Dendritic cell treated with granulocyte-macrophage colony-stimulating factor and Interleukin-4, amounts not matched to agents 40 ng/mL and 50 ng/mL, for 4 days (primary cell): Measurements from ENCODE around the gene FN3KRP.

Experiments used
- H3K27ac Mint-ChIP-seq: one replicate; pipeline ENCODE4 v1.8.0; 2022; ENCODE audit warnings: mild to moderate bottlenecking, mixed read lengths
- H3K27me3 Mint-ChIP-seq: one replicate; pipeline ENCODE4 v1.8.0; 2022; ENCODE audit warnings: mild to moderate bottlenecking, mixed read lengths
- H3K36me3 Mint-ChIP-seq: one replicate; pipeline ENCODE4 v1.8.0; 2022; ENCODE audit warnings: low read depth, mixed read lengths
- H3K4me1 Mint-ChIP-seq: one replicate; pipeline ENCODE4 v1.8.0; 2022; ENCODE audit warnings: low read depth, mixed read lengths
- H3K4me3 Mint-ChIP-seq: one replicate; pipeline ENCODE4 v1.8.0; 2022; ENCODE audit warnings: mild to moderate bottlenecking, moderate library complexity, mixed read lengths
- H3K9me3 Mint-ChIP-seq: one replicate; pipeline ENCODE4 v1.8.0; 2022; ENCODE audit warnings: mixed read lengths
- intact Hi-C: fragments of 100-400 bp; cut with micrococcal nuclease; formaldehyde crosslinking; loops from one replicate; pipeline ENCODE4 v1.15.0; 2022

The FN3KRP gene

GRCh38 chr17:82716203-82717010 is at the start of gene FN3KRP:
Gene FN3KRP, plus strand, starts transcription at chr17:82716706. Its CDS starts 50 bp downstream, at chr17:82716756.
- Mint-ChIP-seq H3K4me1 (peaks cover 18% of the 10 kb centered on the region), H3K27me3 (no peaks in the 10 kb centered on the region), H3K4me3 (peak within 1 kb of the TSS; percentile 94), H3K9me3 (no peaks in the 10 kb centered on the region), H3K27ac (peak within 1 kb of the TSS; percentile 84), H3K36me3 (peaks cover 34% of the 10 kb centered on the region)
- intact Hi-C loops = loop anchor here (1.0 kb wide), 1 partner anchor 35 kb away; no protein-coding TSS in a partner anchor

GRCh38 chr17:82666931-82667667 is 49.4 kb upstream of the FN3KRP start:
- intact Hi-C loops = no loop called here
- H3K27me3 Mint-ChIP-seq = peaks cover 2% of the 10 kb centered on the region
- no peak overlapping the region for H3K27ac Mint-ChIP-seq
- H3K4me3 Mint-ChIP-seq = no peak overlapping the region
- no peaks in the 10 kb centered on the region for H3K36me3 Mint-ChIP-seq
- H3K9me3 Mint-ChIP-seq = no peaks in the 10 kb centered on the region
- H3K4me1 Mint-ChIP-seq = peaks cover 8% of the 10 kb centered on the region

GRCh38 chr17:82667668-82668000 is 48.9 kb upstream of the FN3KRP start:
- peaks cover 8% of the 10 kb centered on the region for H3K4me1 Mint-ChIP-seq
- no peaks in the 10 kb centered on the region for H3K36me3 Mint-ChIP-seq
- peaks cover 2% of the 10 kb centered on the region for H3K27me3 Mint-ChIP-seq
- H3K9me3 Mint-ChIP-seq = no peaks in the 10 kb centered on the region
- intact Hi-C loops = no loop called here
- H3K27ac Mint-ChIP-seq = no peak overlapping the region
- H3K4me3 Mint-ChIP-seq = no peak overlapping the region

- no peaks in the 10 kb centered on the region for H3K36me3 Mint-ChIP-seq
- no peaks in the 10 kb centered on the region for H3K9me3 Mint-ChIP-seq
- peaks cover 8% of the 10 kb centered on the region for H3K4me1 Mint-ChIP-seq
- no peak overlapping the region for H3K4me3 Mint-ChIP-seq
- intact Hi-C loops = loop anchor here (1.0 to 2.0 kb wide), 2 partner anchors 99 to 107 kb away; no protein-coding TSS in a partner anchor
- H3K27me3 Mint-ChIP-seq = peaks cover 2% of the 10 kb centered on the region
- H3K27ac Mint-ChIP-seq = no peak overlapping the region
These were observed 48.4 kb upstream of the FN3KRP start for GRCh38 chr17:82668024-82668630.

GRCh38 chr17:82668631-82669099 is 47.8 kb upstream of the FN3KRP start:
- Mint-ChIP-seq H3K36me3 (no peaks in the 10 kb centered on the region), H3K4me1 (peaks cover 8% of the 10 kb centered on the region), H3K27ac (no peak overlapping the region), H3K9me3 (no peaks in the 10 kb centered on the region), H3K4me3 (peak overlapping the region; percentile 10), H3K27me3 (peaks cover 2% of the 10 kb centered on the region)
- intact Hi-C loops = loop anchor here (1.0 to 2.0 kb wide), 2 partner anchors 99 to 106 kb away; no protein-coding TSS in a partner anchor

GRCh38 chr17:82670661-82671450 is 45.6 kb upstream of the FN3KRP start:
- H3K27ac Mint-ChIP-seq = no peak overlapping the region

GRCh38 chr17:82674656-82675475 is 41.6 kb upstream of the FN3KRP start:
- intact Hi-C loops = no loop called here
- Mint-ChIP-seq H3K4me1 (no peaks in the 10 kb centered on the region), H3K36me3 (no peaks in the 10 kb centered on the region), H3K9me3 (no peaks in the 10 kb centered on the region), H3K27ac (no peak overlapping the region), H3K4me3 (no peak overlapping the region), H3K27me3 (no peaks in the 10 kb centered on the region)

More at GRCh38 chr17:82670661-82671450, 45.6 kb upstream of the FN3KRP start:
- Mint-ChIP-seq H3K4me3 (no peak overlapping the region), H3K36me3 (no peaks in the 10 kb centered on the region), H3K27me3 (peaks cover 2% of the 10 kb centered on the region), H3K4me1 (peaks cover 8% of the 10 kb centered on the region), H3K9me3 (no peaks in the 10 kb centered on the region)
- intact Hi-C loops = no loop called here

- Mint-ChIP-seq H3K27me3 (no peaks in the 10 kb centered on the region), H3K9me3 (no peaks in the 10 kb centered on the region), H3K4me1 (no peaks in the 10 kb centered on the region), H3K4me3 (no peak overlapping the region), H3K27ac (no peak overlapping the region), H3K36me3 (no peaks in the 10 kb centered on the region)
- intact Hi-C loops = no loop called here
These were observed 40.8 kb upstream of the FN3KRP start for GRCh38 chr17:82675476-82676245.

- Mint-ChIP-seq H3K4me3 (no peak overlapping the region), H3K36me3 (no peaks in the 10 kb centered on the region), H3K27me3 (no peaks in the 10 kb centered on the region), H3K27ac (no peak overlapping the region), H3K9me3 (peaks cover 10% of the 10 kb centered on the region), H3K4me1 (no peaks in the 10 kb centered on the region)
- intact Hi-C loops = no loop called here
These were observed 39.1 kb upstream of the FN3KRP start for GRCh38 chr17:82677353-82677925.

- H3K4me1 Mint-ChIP-seq = no peaks in the 10 kb centered on the region
- intact Hi-C loops = no loop called here
- no peaks in the 10 kb centered on the region for H3K36me3 Mint-ChIP-seq
- peaks cover 10% of the 10 kb centered on the region for H3K9me3 Mint-ChIP-seq
- H3K4me3 Mint-ChIP-seq = no peak overlapping the region
- H3K27ac Mint-ChIP-seq = no peak overlapping the region
- no peaks in the 10 kb centered on the region for H3K27me3 Mint-ChIP-seq
These were observed 38.1 kb upstream of the FN3KRP start for GRCh38 chr17:82678265-82678891.

GRCh38 chr17:82679586-82680465 is 36.7 kb upstream of the FN3KRP start:
- Mint-ChIP-seq H3K36me3 (no peaks in the 10 kb centered on the region), H3K27ac (no peak overlapping the region), H3K9me3 (peaks cover 10% of the 10 kb centered on the region), H3K27me3 (no peaks in the 10 kb centered on the region), H3K4me1 (peaks cover 2% of the 10 kb centered on the region), H3K4me3 (no peak overlapping the region)
- intact Hi-C loops = no loop called here
